ENCODE measurements around the gene PRDM15. TPM values are rescaled to one million over a fixed set of nuclear protein-coding genes. Genes with fewer than 3 reads are reported as not detected.

Gene PRDM15
- total RNA-seq, 1 experiment from 2014 or later: 9.8 TPM

- no peak for TF ChIP-seq ZBTB33 (IDR thresholded peaks at IDR 0.05; ENCODE audit: extremely low read depth, insufficient replicate concordance, low read length)
- no peak for TF ChIP-seq TCF7L2 (IDR thresholded peaks at IDR 0.05; ENCODE audit: borderline replicate concordance, extremely low read depth, insufficient read depth, insufficient read length)
- no peak for TF ChIP-seq MAX (IDR thresholded peaks at IDR 0.05)
These were observed 28.5 kb upstream of the PRDM15 start (continued) for GRCh38 chr21:41907496-41908258.

GRCh38 chr21:41906770-41907169 lies 27.6 kb upstream of the PRDM15 start:
- Histone ChIP-seq H3K9ac (ENCODE audit: low read length) (no peak overlapping the region), H3K4me2 (ENCODE audit: low read length) (no peak overlapping the region), H3K4me1 (ENCODE audit: control insufficient read depth in 1 of 2, insufficient read depth in 2 of 2, low read length in 2 of 2) (no peaks in the 10 kb centered on the region), H3K36me3 (ENCODE audit: control insufficient read depth in 1 of 2, insufficient read depth in 2 of 2, low read length in 2 of 2) (peaks cover 12 to 13% of the 10 kb centered on the region in 2 experiments; a peak in 3 of 4 replicates), H4K20me1 (ENCODE audit: insufficient read depth) (no peaks in the 10 kb centered on the region; the same call in 1 of the 2 replicates), H3K4me3 (replicated peaks in 1 of 2; ENCODE audit: low read depth in 1 of 2, low read length in 2 of 2) (no peak overlapping the region), H3K9me3 (ENCODE audit: control insufficient read depth in 1 of 2, insufficient read depth in 1 of 2, low read depth in 1 of 2, low read length in 2 of 2) (no peaks in the 10 kb centered on the region), H2AFZ (ENCODE audit: low read depth, low read length, poor library complexity, severe bottlenecking) (no peak overlapping the region), H3K27me3 (ENCODE audit: insufficient read depth, low read length) (no peaks in the 10 kb centered on the region), H3K79me2 (ENCODE audit: insufficient read depth, low read length) (no peaks in the 10 kb centered on the region), H3K27ac (ENCODE audit: low read depth, low read length) (no peak overlapping the region), H3K9me2 (ENCODE audit: insufficient read depth) (no peaks in the 10 kb centered on the region)
- BruUV-seq (replicated peaks): no TSS peak
- DNase-seq (ENCODE audit: low read depth, low spot score) (no peak), ATAC-seq (no peak)
- RAD21 ChIA-PET (ENCODE audit: low non-redundant PET in 1 of 2, low total read pairs in 2 of 2, uncharacterized antibody in 2 of 2, unreplicated experiment in 2 of 2): no interaction called here
- CTCF ChIA-PET: no interaction called here
- TF ChIP-seq YY1 (IDR thresholded peaks at IDR 0.05; ENCODE audit: extremely low read depth, insufficient replicate concordance, low read depth, low read length) (no peak), TCF7L2 (IDR thresholded peaks at IDR 0.05; ENCODE audit: borderline replicate concordance, extremely low read depth, insufficient read depth, insufficient read length) (no peak), FOSL1 (IDR thresholded peaks at IDR 0.05; ENCODE audit: low read depth) (no peak), POLR2A (IDR thresholded peaks at IDR 0.05; ENCODE audit: borderline replicate concordance, extremely low read depth, insufficient read depth, insufficient read length) (no peak), SRF (IDR thresholded peaks at IDR 0.05; ENCODE audit: low read depth) (no peak), ELF1 (IDR thresholded peaks at IDR 0.05; ENCODE audit: borderline replicate concordance, low read depth) (no peak), JUND (IDR thresholded peaks at IDR 0.05) (no peak)
- POLR2A ChIA-PET: no interaction called here
- intact Hi-C loops (cut with micrococcal nuclease): no loop called here
